ENCODE data around the gene PIGZ. TPM values are rescaled to one million over a fixed set of nuclear protein-coding genes. Genes with fewer than 3 reads are reported as not detected.

The PIGZ gene
- total RNA-seq, 1 experiment from 2014 or later, result 5.1 TPM

DNA sequence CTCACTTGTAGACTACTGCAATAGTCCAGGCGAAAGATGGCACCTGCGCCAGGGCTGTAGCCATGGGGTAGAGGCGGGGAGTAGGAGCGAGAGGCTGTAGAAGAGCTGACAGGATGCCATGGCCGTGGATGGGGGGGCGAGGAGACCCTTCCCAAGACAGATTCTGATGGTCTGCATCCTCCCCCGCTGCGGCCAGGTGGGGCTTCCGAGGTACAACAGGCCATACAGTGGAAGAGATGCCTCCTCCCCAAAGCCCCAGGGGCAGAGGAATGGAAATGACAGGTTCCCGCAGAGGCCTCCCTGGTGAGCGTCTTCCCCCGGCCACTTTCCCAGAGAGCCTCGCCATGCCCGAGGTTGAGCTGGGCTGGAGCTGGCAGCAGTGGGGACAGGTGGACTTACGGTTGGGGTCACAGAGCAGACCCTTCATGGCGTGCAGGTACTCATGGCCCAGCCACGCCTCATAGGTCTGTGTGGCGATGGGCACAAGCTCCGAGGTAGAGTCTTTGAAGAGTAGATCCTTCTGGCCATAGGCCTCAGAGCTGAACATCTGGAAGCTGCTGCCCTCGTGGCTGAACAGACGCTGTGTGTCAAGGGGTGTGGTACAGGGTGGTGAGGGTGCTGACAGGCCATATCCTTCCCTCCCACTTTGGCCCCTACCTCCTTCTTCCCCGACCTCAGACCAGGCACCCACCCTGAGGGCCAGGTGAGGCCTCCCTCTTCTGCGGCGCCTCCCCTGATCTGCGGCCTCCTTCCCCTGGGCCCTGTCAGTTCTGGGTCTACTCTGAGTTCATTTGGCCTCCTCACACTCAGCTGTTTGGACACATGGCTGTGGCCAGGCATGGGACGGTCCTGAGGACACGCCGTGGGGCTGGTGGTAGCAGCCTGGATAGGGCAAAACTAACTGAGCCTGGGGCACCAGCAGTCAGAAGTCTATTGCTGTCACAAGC lies 47.4 kb upstream of the PIGZ start:
- H3K9me3 ChIP-seq, result no peaks in the 10 kb centered on the region
- Mint-ChIP-seq H3K4me1 (ENCODE audit: low read depth, unreplicated experiment) (no peaks in the 10 kb centered on the region), H3K27me3 (ENCODE audit: insufficient read depth, unreplicated experiment) (no peaks in the 10 kb centered on the region), H3K36me3 (ENCODE audit: insufficient read depth, unreplicated experiment) (peaks cover 5% of the 10 kb centered on the region), H3K9me3 (ENCODE audit: unreplicated experiment) (no peaks in the 10 kb centered on the region), H3K4me3 (ENCODE audit: unreplicated experiment) (no peak overlapping the region), H3K27ac (ENCODE audit: unreplicated experiment) (no peak overlapping the region)
- TF ChIP-seq, protein P1, sequence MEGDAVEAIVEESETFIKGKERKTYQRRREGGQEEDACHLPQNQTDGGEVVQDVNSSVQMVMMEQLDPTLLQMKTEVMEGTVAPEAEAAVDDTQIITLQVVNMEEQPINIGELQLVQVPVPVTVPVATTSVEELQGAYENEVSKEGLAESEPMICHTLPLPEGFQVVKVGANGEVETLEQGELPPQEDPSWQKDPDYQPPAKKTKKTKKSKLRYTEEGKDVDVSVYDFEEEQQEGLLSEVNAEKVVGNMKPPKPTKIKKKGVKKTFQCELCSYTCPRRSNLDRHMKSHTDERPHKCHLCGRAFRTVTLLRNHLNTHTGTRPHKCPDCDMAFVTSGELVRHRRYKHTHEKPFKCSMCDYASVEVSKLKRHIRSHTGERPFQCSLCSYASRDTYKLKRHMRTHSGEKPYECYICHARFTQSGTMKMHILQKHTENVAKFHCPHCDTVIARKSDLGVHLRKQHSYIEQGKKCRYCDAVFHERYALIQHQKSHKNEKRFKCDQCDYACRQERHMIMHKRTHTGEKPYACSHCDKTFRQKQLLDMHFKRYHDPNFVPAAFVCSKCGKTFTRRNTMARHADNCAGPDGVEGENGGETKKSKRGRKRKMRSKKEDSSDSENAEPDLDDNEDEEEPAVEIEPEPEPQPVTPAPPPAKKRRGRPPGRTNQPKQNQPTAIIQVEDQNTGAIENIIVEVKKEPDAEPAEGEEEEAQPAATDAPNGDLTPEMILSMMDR (IDR thresholded peaks at IDR 0.05; ENCODE audit: insufficient read depth in 1 of 2, low read depth in 1 of 2, low read length in 1 of 2, severe bottlenecking in 1 of 2, unreplicated experiment in 1 of 2), result no peak
- H3K36me3 ChIP-seq (ENCODE audit: control insufficient read depth, insufficient read depth, low read length), result no peaks in the 10 kb centered on the region
- H3K4me3 ChIP-seq (ENCODE audit: low read depth, low read length), result no peak overlapping the region
- BruUV-seq (replicated peaks), result no TSS peak
- POLR2A ChIA-PET, result no interaction called here
- no peak for DNase-seq
- CTCF ChIA-PET, result no interaction called here
- intact Hi-C loops (cut with micrococcal nuclease; ENCODE audit: unreplicated experiment), result no loop called here
- no peaks in the 10 kb centered on the region for H3K4me1 ChIP-seq
- no peaks in the 10 kb centered on the region for H3K27me3 ChIP-seq (replicated peaks; ENCODE audit: control insufficient read depth, insufficient read depth, low read length)

DNA sequence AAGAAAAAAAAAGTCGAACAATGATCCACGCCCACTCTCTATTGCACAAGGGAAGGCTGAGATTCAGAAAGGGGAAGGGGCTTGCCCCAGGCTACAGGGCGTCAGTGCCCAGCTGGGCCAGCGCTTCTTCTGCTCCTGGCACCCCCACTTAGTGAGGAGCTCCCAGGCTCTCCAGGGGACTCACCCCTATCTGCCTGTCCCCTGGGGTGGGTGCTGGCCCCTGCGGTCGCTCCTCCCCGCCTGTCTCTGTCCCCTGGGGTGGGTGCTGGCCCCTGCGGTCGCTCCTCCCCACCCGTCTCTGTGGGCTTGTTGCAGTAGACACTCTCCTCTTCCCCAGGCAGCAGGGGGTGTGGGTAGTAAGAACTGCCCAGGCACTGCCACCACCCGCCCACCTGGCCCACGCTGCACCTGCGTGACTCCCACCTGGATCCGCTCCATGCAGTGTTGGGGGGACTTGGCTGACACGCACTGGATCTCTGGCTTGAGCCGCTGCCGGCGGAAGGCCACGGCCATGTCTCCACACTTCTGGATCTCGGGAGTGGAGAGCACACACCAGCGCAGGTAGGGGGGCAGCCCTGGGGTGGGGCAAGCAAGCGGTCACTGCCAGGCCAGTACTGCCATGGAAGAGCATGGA lies 46.4 kb upstream of the PIGZ start:
- intact Hi-C loops (cut with micrococcal nuclease; ENCODE audit: unreplicated experiment), result no loop called here
- Mint-ChIP-seq H3K36me3 (ENCODE audit: insufficient read depth, unreplicated experiment) (peaks cover 5% of the 10 kb centered on the region), H3K4me3 (ENCODE audit: unreplicated experiment) (no peak overlapping the region), H3K27ac (ENCODE audit: unreplicated experiment) (no peak overlapping the region), H3K27me3 (ENCODE audit: insufficient read depth, unreplicated experiment) (no peaks in the 10 kb centered on the region), H3K4me1 (ENCODE audit: low read depth, unreplicated experiment) (no peaks in the 10 kb centered on the region), H3K9me3 (ENCODE audit: unreplicated experiment) (no peaks in the 10 kb centered on the region)
- H3K4me1 ChIP-seq, result no peaks in the 10 kb centered on the region
- H3K4me3 ChIP-seq (ENCODE audit: low read depth, low read length), result no peak overlapping the region
- TF ChIP-seq, protein P1 (IDR thresholded peaks at IDR 0.05; ENCODE audit: insufficient read depth in 1 of 2, low read depth in 1 of 2, low read length in 1 of 2, severe bottlenecking in 1 of 2, unreplicated experiment in 1 of 2), result no peak
- no peaks in the 10 kb centered on the region for H3K36me3 ChIP-seq (ENCODE audit: control insufficient read depth, insufficient read depth, low read length)
- no peaks in the 10 kb centered on the region for H3K27me3 ChIP-seq (replicated peaks; ENCODE audit: control insufficient read depth, insufficient read depth, low read length)
- H3K9me3 ChIP-seq, result no peaks in the 10 kb centered on the region
- ChIA-PET CTCF (no interaction called here), POLR2A (no interaction called here)
- no TSS peak for BruUV-seq (replicated peaks)
- DNase-seq, result no peak

DNA sequence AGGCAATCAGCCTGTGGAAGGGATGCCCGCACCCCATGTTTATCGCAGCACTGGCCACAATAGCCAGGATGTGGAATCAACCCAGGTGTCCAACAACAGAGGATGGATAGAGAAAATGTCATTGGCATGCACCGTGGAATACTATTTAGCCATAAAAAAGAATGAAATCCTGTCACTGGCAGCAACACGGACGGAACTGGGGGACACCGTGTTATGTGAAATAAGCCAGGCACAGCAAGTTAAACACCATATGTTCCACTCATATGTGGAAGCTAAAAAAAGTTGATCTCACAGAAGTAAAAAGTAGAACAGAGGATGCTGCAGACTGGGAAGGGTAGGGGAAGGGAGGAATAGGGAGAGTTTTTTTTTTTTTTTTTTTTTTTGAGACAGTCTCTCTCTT lies 45.4 kb upstream of the PIGZ start:
- Histone ChIP-seq H3K9me3 (no peaks in the 10 kb centered on the region), H3K4me3 (ENCODE audit: low read depth, low read length) (no peak overlapping the region), H3K36me3 (ENCODE audit: control insufficient read depth, insufficient read depth, low read length) (no peaks in the 10 kb centered on the region), H3K27me3 (replicated peaks; ENCODE audit: control insufficient read depth, insufficient read depth, low read length) (no peaks in the 10 kb centered on the region), H3K4me1 (no peaks in the 10 kb centered on the region)
- BruUV-seq (replicated peaks), result no TSS peak
- no peaks in the 10 kb centered on the region for H3K27me3 Mint-ChIP-seq (ENCODE audit: insufficient read depth, unreplicated experiment)
- TF ChIP-seq, protein P1 (IDR thresholded peaks at IDR 0.05; ENCODE audit: insufficient read depth in 1 of 2, low read depth in 1 of 2, low read length in 1 of 2, severe bottlenecking in 1 of 2, unreplicated experiment in 1 of 2), result no peak
- no peaks in the 10 kb centered on the region for H3K4me1 Mint-ChIP-seq (ENCODE audit: low read depth, unreplicated experiment)
- no peak overlapping the region for H3K27ac Mint-ChIP-seq (ENCODE audit: unreplicated experiment)
- ChIA-PET POLR2A (no interaction called here), CTCF (no interaction called here)
- H3K9me3 Mint-ChIP-seq (ENCODE audit: unreplicated experiment), result no peaks in the 10 kb centered on the region
- H3K36me3 Mint-ChIP-seq (ENCODE audit: insufficient read depth, unreplicated experiment), result peaks cover 5% of the 10 kb centered on the region
- H3K4me3 Mint-ChIP-seq (ENCODE audit: unreplicated experiment), result no peak overlapping the region
- intact Hi-C loops (cut with micrococcal nuclease; ENCODE audit: unreplicated experiment), result no loop called here
- no peak for DNase-seq
